Progenitor cell of endocrine pancreas (in vitro differentiated cells): ENCODE results near the gene PLPP7. TPM values are rescaled to one million over a fixed set of nuclear protein-coding genes. Genes with fewer than 3 reads are reported as not detected.
"Not testable (repeated sequence)": the region's sequence is repeated elsewhere in the genome, so short reads cannot be mapped to it uniquely, and the experiment has no call there.

ENCODE experiments used
- DNase-seq: peaks from one replicate; pipeline ENCODE4 v3.0.0; 2021; ENCODE audit warnings: low spot score; ENCODE audit not compliant: unreplicated experiment
- H3K27ac Mint-ChIP-seq: 2 replicates; pipeline ENCODE4 v1.8.0; 2021; ENCODE audit warnings: mild to moderate bottlenecking, moderate library complexity, mixed read lengths
- H3K27me3 Mint-ChIP-seq: 2 replicates; pipeline ENCODE4 v1.8.0; 2021; ENCODE audit warnings: mixed read lengths
- H3K36me3 Mint-ChIP-seq: 2 replicates; pipeline ENCODE4 v1.8.0; 2022; ENCODE audit warnings: mixed read lengths; ENCODE audit not compliant: insufficient read depth
- H3K4me1 Mint-ChIP-seq: 2 replicates; pipeline ENCODE4 v1.8.0; 2021; ENCODE audit warnings: low read depth, mixed read lengths
- H3K4me3 Mint-ChIP-seq: 2 replicates; pipeline ENCODE4 v1.8.0; 2021; ENCODE audit warnings: low read depth, mild to moderate bottlenecking, moderate library complexity, mixed read lengths
- H3K9me3 Mint-ChIP-seq: 2 replicates; pipeline ENCODE4 v1.8.0; 2021; ENCODE audit warnings: low read depth, mixed read lengths
- CTCF ChIP-seq: fragments of 200-600 bp; sonication (generic); IDR thresholded peaks from one replicate; pipeline ENCODE4 v1.5.0; 2021; ENCODE audit warnings: antibody characterized with exemption, mild to moderate bottlenecking; ENCODE audit not compliant: unreplicated experiment
- total RNA-seq: library from RNA; stranded (reverse); gene quantifications from 2 replicates; pipeline ENCODE4 v1.2.1, GENCODE V29; 2021

The PLPP7 gene
- total RNA-seq, 1 donor from 2014 or later = 3.6 TPM

- DNase-seq = no peak
- peaks cover 7% of the 10 kb centered on the region for H3K4me1 Mint-ChIP-seq
- peaks cover 6% of the 10 kb centered on the region for H3K27me3 Mint-ChIP-seq
- H3K36me3 Mint-ChIP-seq = no peaks in the 10 kb centered on the region
- no peak overlapping the region for H3K4me3 Mint-ChIP-seq
- H3K9me3 Mint-ChIP-seq = no peaks in the 10 kb centered on the region
- no peak for TF ChIP-seq CTCF
- no peak overlapping the region for H3K27ac Mint-ChIP-seq
Measured at GRCh38 chr9:131329241-131329641, 39.7 kb downstream of the PLPP7 start.

GRCh38 chr9:131330814-131331600 is 41.5 kb downstream of the PLPP7 start:
- peaks cover 6% of the 10 kb centered on the region for H3K27me3 Mint-ChIP-seq
- H3K36me3 Mint-ChIP-seq = no peaks in the 10 kb centered on the region
- peaks cover 7% of the 10 kb centered on the region for H3K4me1 Mint-ChIP-seq
- no peak overlapping the region for H3K4me3 Mint-ChIP-seq
- H3K9me3 Mint-ChIP-seq = no peaks in the 10 kb centered on the region
- H3K27ac Mint-ChIP-seq = peak overlapping the region; percentile 79
- TF ChIP-seq CTCF = no peak
- no peak for DNase-seq

- not testable (repeated sequence) for H3K27ac Mint-ChIP-seq, DNase-seq, H3K9me3 Mint-ChIP-seq, H3K4me1 Mint-ChIP-seq, H3K36me3 Mint-ChIP-seq, H3K27me3 Mint-ChIP-seq, H3K4me3 Mint-ChIP-seq
Measured at GRCh38 chr9:131331996-131332395, 42.5 kb downstream of the PLPP7 start.

- Mint-ChIP-seq H3K36me3 (no peaks in the 10 kb centered on the region), H3K4me1 (peaks cover 6% of the 10 kb centered on the region), H3K9me3 (no peaks in the 10 kb centered on the region), H3K4me3 (no peak overlapping the region), H3K27me3 (peaks cover 4% of the 10 kb centered on the region), H3K27ac (no peak overlapping the region)
- no peak for DNase-seq
- TF ChIP-seq CTCF = no peak
Measured at GRCh38 chr9:131333771-131334628, 44.5 kb downstream of the PLPP7 start.

GRCh38 chr9:131334629-131335367 is 45.3 kb downstream of the PLPP7 start:
- TF ChIP-seq CTCF = no peak
- Mint-ChIP-seq H3K4me1 (peaks cover 5% of the 10 kb centered on the region), H3K27me3 (no peaks in the 10 kb centered on the region)

More at GRCh38 chr9:131334629-131335367, 45.3 kb downstream of the PLPP7 start:
- no peak overlapping the region for H3K4me3 Mint-ChIP-seq
- no peak overlapping the region for H3K27ac Mint-ChIP-seq
- no peak for DNase-seq
- no peaks in the 10 kb centered on the region for H3K36me3 Mint-ChIP-seq
- H3K9me3 Mint-ChIP-seq = no peaks in the 10 kb centered on the region
